ENCODE results near the gene BSN.

- TF ChIP-seq POLR2AphosphoS5 (IDR thresholded peaks at IDR 0.05; ENCODE audit: low read depth): no peak
- TF ChIP-seq REST (IDR thresholded peaks at IDR 0.05; ENCODE audit: unreplicated experiment): no peak
- no peak for TF ChIP-seq EZH2 (IDR thresholded peaks at IDR 0.05; ENCODE audit: low read depth, unreplicated experiment)
- TF ChIP-seq, protein P1, sequence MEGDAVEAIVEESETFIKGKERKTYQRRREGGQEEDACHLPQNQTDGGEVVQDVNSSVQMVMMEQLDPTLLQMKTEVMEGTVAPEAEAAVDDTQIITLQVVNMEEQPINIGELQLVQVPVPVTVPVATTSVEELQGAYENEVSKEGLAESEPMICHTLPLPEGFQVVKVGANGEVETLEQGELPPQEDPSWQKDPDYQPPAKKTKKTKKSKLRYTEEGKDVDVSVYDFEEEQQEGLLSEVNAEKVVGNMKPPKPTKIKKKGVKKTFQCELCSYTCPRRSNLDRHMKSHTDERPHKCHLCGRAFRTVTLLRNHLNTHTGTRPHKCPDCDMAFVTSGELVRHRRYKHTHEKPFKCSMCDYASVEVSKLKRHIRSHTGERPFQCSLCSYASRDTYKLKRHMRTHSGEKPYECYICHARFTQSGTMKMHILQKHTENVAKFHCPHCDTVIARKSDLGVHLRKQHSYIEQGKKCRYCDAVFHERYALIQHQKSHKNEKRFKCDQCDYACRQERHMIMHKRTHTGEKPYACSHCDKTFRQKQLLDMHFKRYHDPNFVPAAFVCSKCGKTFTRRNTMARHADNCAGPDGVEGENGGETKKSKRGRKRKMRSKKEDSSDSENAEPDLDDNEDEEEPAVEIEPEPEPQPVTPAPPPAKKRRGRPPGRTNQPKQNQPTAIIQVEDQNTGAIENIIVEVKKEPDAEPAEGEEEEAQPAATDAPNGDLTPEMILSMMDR (conservative IDR thresholded peaks at IDR 0.05; ENCODE audit: low read depth in 2 of 2): no peak
- no peak for TF ChIP-seq EZH2phosphoT487 (IDR thresholded peaks at IDR 0.05; ENCODE audit: unreplicated experiment)
- TF ChIP-seq, protein P2, sequence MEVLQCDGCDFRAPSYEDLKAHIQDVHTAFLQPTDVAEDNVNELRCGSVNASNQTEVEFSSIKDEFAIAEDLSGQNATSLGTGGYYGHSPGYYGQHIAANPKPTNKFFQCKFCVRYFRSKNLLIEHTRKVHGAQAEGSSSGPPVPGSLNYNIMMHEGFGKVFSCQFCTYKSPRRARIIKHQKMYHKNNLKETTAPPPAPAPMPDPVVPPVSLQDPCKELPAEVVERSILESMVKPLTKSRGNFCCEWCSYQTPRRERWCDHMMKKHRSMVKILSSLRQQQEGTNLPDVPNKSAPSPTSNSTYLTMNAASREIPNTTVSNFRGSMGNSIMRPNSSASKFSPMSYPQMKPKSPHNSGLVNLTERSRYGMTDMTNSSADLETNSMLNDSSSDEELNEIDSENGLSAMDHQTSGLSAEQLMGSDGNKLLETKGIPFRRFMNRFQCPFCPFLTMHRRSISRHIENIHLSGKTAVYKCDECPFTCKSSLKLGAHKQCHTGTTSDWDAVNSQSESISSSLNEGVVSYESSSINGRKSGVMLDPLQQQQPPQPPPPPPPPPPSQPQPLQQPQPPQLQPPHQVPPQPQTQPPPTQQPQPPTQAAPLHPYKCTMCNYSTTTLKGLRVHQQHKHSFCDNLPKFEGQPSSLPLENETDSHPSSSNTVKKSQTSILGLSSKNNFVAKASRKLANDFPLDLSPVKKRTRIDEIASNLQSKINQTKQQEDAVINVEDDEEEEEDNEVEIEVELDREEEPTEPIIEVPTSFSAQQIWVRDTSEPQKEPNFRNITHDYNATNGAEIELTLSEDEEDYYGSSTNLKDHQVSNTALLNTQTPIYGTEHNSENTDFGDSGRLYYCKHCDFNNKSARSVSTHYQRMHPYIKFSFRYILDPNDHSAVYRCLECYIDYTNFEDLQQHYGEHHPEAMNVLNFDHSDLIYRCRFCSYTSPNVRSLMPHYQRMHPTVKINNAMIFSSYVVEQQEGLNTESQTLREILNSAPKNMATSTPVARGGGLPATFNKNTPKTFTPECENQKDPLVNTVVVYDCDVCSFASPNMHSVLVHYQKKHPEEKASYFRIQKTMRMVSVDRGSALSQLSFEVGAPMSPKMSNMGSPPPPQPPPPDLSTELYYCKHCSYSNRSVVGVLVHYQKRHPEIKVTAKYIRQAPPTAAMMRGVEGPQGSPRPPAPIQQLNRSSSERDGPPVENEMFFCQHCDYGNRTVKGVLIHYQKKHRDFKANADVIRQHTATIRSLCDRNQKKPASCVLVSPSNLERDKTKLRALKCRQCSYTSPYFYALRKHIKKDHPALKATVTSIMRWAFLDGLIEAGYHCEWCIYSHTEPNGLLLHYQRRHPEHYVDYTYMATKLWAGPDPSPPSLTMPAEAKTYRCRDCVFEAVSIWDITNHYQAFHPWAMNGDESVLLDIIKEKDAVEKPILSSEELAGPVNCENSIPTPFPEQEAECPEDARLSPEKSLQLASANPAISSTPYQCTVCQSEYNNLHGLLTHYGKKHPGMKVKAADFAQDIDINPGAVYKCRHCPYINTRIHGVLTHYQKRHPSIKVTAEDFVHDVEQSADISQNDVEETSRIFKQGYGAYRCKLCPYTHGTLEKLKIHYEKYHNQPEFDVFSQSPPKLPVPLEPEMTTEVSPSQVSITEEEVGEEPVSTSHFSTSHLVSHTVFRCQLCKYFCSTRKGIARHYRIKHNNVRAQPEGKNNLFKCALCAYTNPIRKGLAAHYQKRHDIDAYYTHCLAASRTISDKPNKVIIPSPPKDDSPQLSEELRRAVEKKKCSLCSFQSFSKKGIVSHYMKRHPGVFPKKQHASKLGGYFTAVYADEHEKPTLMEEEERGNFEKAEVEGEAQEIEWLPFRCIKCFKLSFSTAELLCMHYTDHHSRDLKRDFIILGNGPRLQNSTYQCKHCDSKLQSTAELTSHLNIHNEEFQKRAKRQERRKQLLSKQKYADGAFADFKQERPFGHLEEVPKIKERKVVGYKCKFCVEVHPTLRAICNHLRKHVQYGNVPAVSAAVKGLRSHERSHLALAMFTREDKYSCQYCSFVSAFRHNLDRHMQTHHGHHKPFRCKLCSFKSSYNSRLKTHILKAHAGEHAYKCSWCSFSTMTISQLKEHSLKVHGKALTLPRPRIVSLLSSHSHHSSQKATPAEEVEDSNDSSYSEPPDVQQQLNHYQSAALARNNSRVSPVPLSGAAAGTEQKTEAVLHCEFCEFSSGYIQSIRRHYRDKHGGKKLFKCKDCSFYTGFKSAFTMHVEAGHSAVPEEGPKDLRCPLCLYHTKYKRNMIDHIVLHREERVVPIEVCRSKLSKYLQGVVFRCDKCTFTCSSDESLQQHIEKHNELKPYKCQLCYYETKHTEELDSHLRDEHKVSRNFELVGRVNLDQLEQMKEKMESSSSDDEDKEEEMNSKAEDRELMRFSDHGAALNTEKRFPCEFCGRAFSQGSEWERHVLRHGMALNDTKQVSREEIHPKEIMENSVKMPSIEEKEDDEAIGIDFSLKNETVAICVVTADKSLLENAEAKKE (CRISPR knock-in tag; IDR thresholded peaks at IDR 0.05): no peak
Observed at GRCh38 chr3:49512781-49513355, 41.4 kb upstream of the BSN start.
